Measurements from ENCODE around the gene SYNGAP1.

- TF ChIP-seq, protein P1, sequence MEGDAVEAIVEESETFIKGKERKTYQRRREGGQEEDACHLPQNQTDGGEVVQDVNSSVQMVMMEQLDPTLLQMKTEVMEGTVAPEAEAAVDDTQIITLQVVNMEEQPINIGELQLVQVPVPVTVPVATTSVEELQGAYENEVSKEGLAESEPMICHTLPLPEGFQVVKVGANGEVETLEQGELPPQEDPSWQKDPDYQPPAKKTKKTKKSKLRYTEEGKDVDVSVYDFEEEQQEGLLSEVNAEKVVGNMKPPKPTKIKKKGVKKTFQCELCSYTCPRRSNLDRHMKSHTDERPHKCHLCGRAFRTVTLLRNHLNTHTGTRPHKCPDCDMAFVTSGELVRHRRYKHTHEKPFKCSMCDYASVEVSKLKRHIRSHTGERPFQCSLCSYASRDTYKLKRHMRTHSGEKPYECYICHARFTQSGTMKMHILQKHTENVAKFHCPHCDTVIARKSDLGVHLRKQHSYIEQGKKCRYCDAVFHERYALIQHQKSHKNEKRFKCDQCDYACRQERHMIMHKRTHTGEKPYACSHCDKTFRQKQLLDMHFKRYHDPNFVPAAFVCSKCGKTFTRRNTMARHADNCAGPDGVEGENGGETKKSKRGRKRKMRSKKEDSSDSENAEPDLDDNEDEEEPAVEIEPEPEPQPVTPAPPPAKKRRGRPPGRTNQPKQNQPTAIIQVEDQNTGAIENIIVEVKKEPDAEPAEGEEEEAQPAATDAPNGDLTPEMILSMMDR (IDR thresholded peaks at IDR 0.05 in 4 of 5, conservative IDR thresholded peaks at IDR 0.05 in 1 of 5) = no peak
- no peak for TF ChIP-seq POLR2A (IDR thresholded peaks at IDR 0.05)
Measured at GRCh38 chr6:33490621-33491020, 70.8 kb downstream of the SYNGAP1 start.

All from gastrocnemius medialis (tissue), 4 donors.